HCT116 (cell line): ENCODE data around the gene TRIM38. TPM values are rescaled to one million over a fixed set of nuclear protein-coding genes. Genes with fewer than 3 reads are reported as not detected.
A peak's percentile ranks its signal among the peaks of the same experiment; 100 is the strongest.

Experiments used
- ATAC-seq: fragments of 200-7000 bp; cut with Tn5 transposase; 2 replicates; pipeline ENCODE4 v1.9.1; 2020; ENCODE audit warnings: mild to moderate bottlenecking, moderate library complexity
- BruUV-seq: library from RNA; stranded (reverse); fragments of 400-500 nt; replicated peaks from 2 replicates; lab custom pipeline; 2021; lab: Mats Ljungman, UMichigan
- CTCF ChIA-PET: fragments of 300-600 bp; sonication (Branson Sonifier 250); formaldehyde crosslinking; loops from one replicate; lab custom pipeline; 2021; ENCODE audit warnings: antibody characterized with exemption; lab: Charles Lee
- POLR2A ChIA-PET: fragments of 300-600, 350-600 bp; sonication (Branson Sonifier 250); formaldehyde crosslinking; loops from one replicate; lab custom pipeline; 2021; ENCODE audit warnings: antibody characterized with exemption; lab: Charles Lee
- RAD21 ChIA-PET, 2 experiments: fragments of 300-600 bp; sonication (Branson Sonifier 250); formaldehyde crosslinking; loops; one replicate each; lab custom pipeline; 2023; ENCODE audit warnings: low total read pairs in 2 of 2; ENCODE audit not compliant: uncharacterized antibody in 2 of 2, unreplicated experiment in 2 of 2, low non-redundant PET in 1 of 2; lab: Charles Lee
- DNase-seq: peaks from one replicate; pipeline ENCODE4 v3.0.0-alpha.2; 2010; ENCODE audit warnings: low read depth, low spot score
- H2AFZ ChIP-seq: fragments of 200-600 bp; shearing (Covaris generic), sonication (generic); 2 replicates; pipeline ENCODE4 v1.6.1; 2017; ENCODE audit warnings: low read depth, mixed run types, mixed read lengths, antibody characterized with exemption, low read length; ENCODE audit not compliant: poor library complexity, severe bottlenecking
- H3K27ac ChIP-seq: 2 replicates; pipeline ENCODE4 v1.5.1; 2012; ENCODE audit warnings: low read depth, low read length
- H3K27me3 ChIP-seq: fragments of 200-600 bp; sonication (generic); 2 replicates; pipeline ENCODE4 v1.6.1; 2016; ENCODE audit warnings: mixed run types, low read length, mixed read lengths; ENCODE audit not compliant: insufficient read depth
- H3K36me3 ChIP-seq, 2 experiments: fragments of 200-500 bp in 1 of 2; fragments of 200-600 bp in 1 of 2; sonication (Bioruptor generic) in 1 of 2; sonication (generic) in 1 of 2; 2 replicates each; pipeline versions ENCODE4 v1.5.1 to v1.6.1; 2014 to 2016; ENCODE audit warnings: low read length in 2 of 2, inconsistent platforms in 1 of 2, mixed read lengths in 1 of 2, mixed run types in 1 of 2; ENCODE audit not compliant: insufficient read depth in 2 of 2, control insufficient read depth in 1 of 2
- H3K4me1 ChIP-seq, 2 experiments: fragments of 200-600 bp in 1 of 2; sonication (generic) in 1 of 2; 2 replicates each; pipeline versions ENCODE4 v1.5.1 to v1.6.1; 2012 to 2017; ENCODE audit warnings: low read length in 2 of 2, inconsistent platforms in 1 of 2, mild to moderate bottlenecking in 1 of 2, mixed read lengths in 1 of 2, mixed run types in 1 of 2, moderate library complexity in 1 of 2; ENCODE audit not compliant: insufficient read depth in 2 of 2, control insufficient read depth in 1 of 2
- H3K4me2 ChIP-seq: fragments of 200-600 bp; sonication (generic); 2 replicates; pipeline ENCODE4 v1.6.1; 2017; ENCODE audit warnings: mixed run types, low read length, mixed read lengths
- H3K4me3 ChIP-seq, 2 experiments: fragments of 200-600 bp in 1 of 2; sonication (generic) in 1 of 2; replicated peaks in 1 of 2; 2 replicates each; pipeline ENCODE4 v1.5.1; 2011 to 2016; ENCODE audit warnings: low read length in 2 of 2, control low read depth in 1 of 2, low read depth in 1 of 2, mild to moderate bottlenecking in 1 of 2, mixed read lengths in 1 of 2, mixed run types in 1 of 2
- H3K79me2 ChIP-seq: fragments of 200-600 bp; sonication (generic); 2 replicates; pipeline ENCODE4 v1.6.1; 2017; ENCODE audit warnings: mild to moderate bottlenecking, mixed run types, low read length, moderate library complexity, mixed read lengths; ENCODE audit not compliant: insufficient read depth
- H3K9ac ChIP-seq: fragments of 200-600 bp; sonication (generic); 2 replicates; pipeline ENCODE4 v1.6.1; 2016; ENCODE audit warnings: low read length, mixed read lengths
- H3K9me2 ChIP-seq: fragments of 200-600 bp; sonication (generic), shearing (Covaris generic); 2 replicates; pipeline ENCODE4 v1.6.1; 2017; ENCODE audit warnings: mixed run types, mild to moderate bottlenecking, moderate library complexity; ENCODE audit not compliant: insufficient read depth
- H3K9me3 ChIP-seq, 2 experiments: fragments of 200-500 bp in 1 of 2; fragments of 200-600 bp in 1 of 2; sonication (Bioruptor generic) in 1 of 2; sonication (generic) in 1 of 2; 2 replicates each; pipeline ENCODE4 v1.6.1; 2014 to 2017; ENCODE audit warnings: low read length in 2 of 2, mixed read lengths in 2 of 2, inconsistent platforms in 1 of 2, low read depth in 1 of 2, mild to moderate bottlenecking in 1 of 2, mixed run types in 1 of 2, moderate library complexity in 1 of 2; ENCODE audit not compliant: control insufficient read depth in 1 of 2, insufficient read depth in 1 of 2
- H4K20me1 ChIP-seq: fragments of 200-600 bp; sonication (generic), shearing (Covaris generic); 2 replicates; pipeline ENCODE4 v1.6.1; 2017; ENCODE audit warnings: mixed run types, mild to moderate bottlenecking, moderate library complexity; ENCODE audit not compliant: insufficient read depth
- CTCF ChIP-seq, 3 experiments: fragments of 200-600 bp in 1 of 3; sonication (generic) in 1 of 3; IDR thresholded peaks in 2 of 3; conservative IDR thresholded peaks in 1 of 3; 2 replicates each; pipeline ENCODE4 v1.5.1; 2012 to 2017; ENCODE audit warnings: low read depth in 2 of 3, low read length in 2 of 3, antibody characterized with exemption in 1 of 3, borderline replicate concordance in 1 of 3, control low read depth in 1 of 3, mild to moderate bottlenecking in 1 of 3, mixed read lengths in 1 of 3, mixed run types in 1 of 3, moderate library complexity in 1 of 3; ENCODE audit not compliant: insufficient read depth in 1 of 3
- EGR1 ChIP-seq: IDR thresholded peaks from 2 replicates; pipeline ENCODE4 v1.6.1; 2012; ENCODE audit warnings: low read depth
- EZH2 ChIP-seq: fragments of 200-600 bp; sonication (generic); IDR thresholded peaks from 2 replicates; pipeline ENCODE4 v1.6.1; 2017; ENCODE audit warnings: antibody characterized with exemption, mixed run types
- FOSL1 ChIP-seq: IDR thresholded peaks from 2 replicates; pipeline ENCODE4 v1.6.1; 2012; ENCODE audit warnings: low read depth
- JUND ChIP-seq: IDR thresholded peaks from 2 replicates; pipeline ENCODE4 v1.6.1; 2012
- MAX ChIP-seq: IDR thresholded peaks from 2 replicates; pipeline ENCODE4 v1.6.1; 2012
- POLR2A ChIP-seq: IDR thresholded peaks from 2 replicates; pipeline ENCODE4 v1.7.0; 2011; ENCODE audit warnings: borderline replicate concordance; ENCODE audit not compliant: insufficient read depth, insufficient read length; ENCODE audit errors: extremely low read depth
- POLR2AphosphoS5 ChIP-seq: IDR thresholded peaks from 2 replicates; pipeline ENCODE4 v1.6.1; 2011; ENCODE audit warnings: mild to moderate bottlenecking, low read depth, low read length, moderate library complexity
- RAD21 ChIP-seq: IDR thresholded peaks from 2 replicates; pipeline ENCODE4 v1.6.1; 2012; ENCODE audit warnings: low read depth, mild to moderate bottlenecking
- SP1 ChIP-seq: IDR thresholded peaks from 2 replicates; pipeline ENCODE4 v1.6.1; 2012; ENCODE audit warnings: low read depth
- SRF ChIP-seq: IDR thresholded peaks from 2 replicates; pipeline ENCODE4 v1.6.1; 2012; ENCODE audit warnings: low read depth
- TCF7L2 ChIP-seq: IDR thresholded peaks from 2 replicates; pipeline ENCODE4 v1.7.0; 2011; ENCODE audit warnings: borderline replicate concordance, inconsistent platforms; ENCODE audit not compliant: insufficient read depth, insufficient read length; ENCODE audit errors: extremely low read depth
- YY1 ChIP-seq: IDR thresholded peaks from 2 replicates; pipeline ENCODE4 v1.6.1; 2011; ENCODE audit warnings: low read length, low read depth, moderate library complexity, mild to moderate bottlenecking; ENCODE audit not compliant: insufficient replicate concordance; ENCODE audit errors: extremely low read depth
- ZFX ChIP-seq: fragments of 450-650 bp; IDR thresholded peaks from 2 replicates; pipeline ENCODE4 v1.6.1; 2017
- ZNF274 ChIP-seq: fragments of 200-500 bp; sonication (Bioruptor generic); IDR thresholded peaks from 2 replicates; pipeline ENCODE4 v1.6.1; 2014; ENCODE audit warnings: mild to moderate bottlenecking, low read depth, low read length, inconsistent platforms
- intact Hi-C: fragments of 100-400 bp; cut with micrococcal nuclease; formaldehyde crosslinking; loops from 2 replicates; pipeline ENCODE4 v1.10.0; 2022
- total RNA-seq: library from RNA; stranded (reverse); gene quantifications from one replicate; pipeline ENCODE4 v1.2.1, GENCODE V29; 2021; ENCODE audit not compliant: unreplicated experiment
- TF ChIP-seq, protein P1 (sequence below): IDR thresholded peaks from 2 replicates; pipeline ENCODE4 v1.6.1; 2012

The TRIM38 gene
- total RNA-seq, 1 experiment from 2014 or later, result 9.6 TPM

DNA sequence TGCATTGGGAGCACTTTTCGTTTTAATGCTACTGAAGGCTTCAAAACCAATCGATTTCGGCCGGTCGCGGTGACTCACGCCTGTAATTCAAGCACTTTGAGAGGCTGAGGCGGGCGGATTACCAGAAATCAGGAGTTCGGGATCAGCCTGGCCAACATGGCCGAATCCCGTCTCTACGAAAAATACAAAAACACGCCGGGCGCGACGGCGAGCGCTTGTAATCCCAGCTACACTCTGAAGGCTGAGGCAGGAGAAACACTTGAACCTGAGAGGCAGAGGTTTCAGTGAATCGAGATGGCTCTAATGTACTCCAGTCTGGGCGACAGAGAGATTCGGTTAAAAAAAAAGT lies 58.4 kb downstream of the TRIM38 start:
- CTCF ChIA-PET, result interaction anchor here (1.2 to 2.0 kb wide), 3 partner anchors 27 to 303 kb away, joined by 3 to 5 read pairs (median 3); no protein-coding TSS in a partner anchor
- Histone ChIP-seq H2AFZ (no peak overlapping the region), H3K36me3 (no peaks in the 10 kb centered on the region), H3K27me3 (no peaks in the 10 kb centered on the region), H3K4me2 (peak overlapping the region; percentile 94), H3K4me3 (peak overlapping the region; percentile 60 to 81)
- intact Hi-C loops, result no loop called here
- TF ChIP-seq YY1 (peak; percentile 50), ZFX (no peak)
- TF ChIP-seq, all 23 proteins: peak for 1
- Histone ChIP-seq H3K79me2 (no peaks in the 10 kb centered on the region), H3K9me3 (no peaks in the 10 kb centered on the region), H3K9me2 (no peaks in the 10 kb centered on the region), H4K20me1 (no peaks in the 10 kb centered on the region), H3K27ac (peak overlapping the region; percentile 93), H3K9ac (peak overlapping the region; percentile 93), H3K4me1 (peaks cover 22 to 52% of the 10 kb centered on the region in 2 experiments)
- ChIA-PET RAD21 (no interaction called here), POLR2A (interaction anchor here (0.6 to 6.0 kb wide), 32 partner anchors 10 to 1869 kb away, joined by 3 to 227 read pairs (median 6); partner anchors contain the start of gene HFE)
- BruUV-seq, result TSS peak; percentile 81
- ATAC-seq (peak; percentile 40), DNase-seq (peak; percentile 72)

GRCh38 chr6:26021350-26022131 lies 58.9 kb downstream of the TRIM38 start:
- Histone ChIP-seq H3K9me3 (no peaks in the 10 kb centered on the region), H4K20me1 (no peaks in the 10 kb centered on the region), H3K79me2 (no peaks in the 10 kb centered on the region), H3K9me2 (no peaks in the 10 kb centered on the region), H3K4me2 (peak overlapping the region; percentile 94), H3K36me3 (no peaks in the 10 kb centered on the region), H3K27me3 (no peaks in the 10 kb centered on the region), H2AFZ (no peak overlapping the region), H3K4me1 (peaks cover 23 to 57% of the 10 kb centered on the region in 2 experiments), H3K4me3 (peak overlapping the region; percentile 60 to 81), H3K27ac (peak overlapping the region; percentile 93), H3K9ac (peak overlapping the region; percentile 93)
- ChIA-PET POLR2A (interaction anchor here (0.6 to 6.0 kb wide), 35 partner anchors 10 to 1871 kb away, joined by 3 to 227 read pairs (median 5); partner anchors contain the start of genes HFE and TRIM38), CTCF (interaction anchor here (1.0 to 2.0 kb wide), 4 partner anchors 28 to 303 kb away, joined by 3 to 5 read pairs (median 3); no protein-coding TSS in a partner anchor), RAD21 (no interaction called here)
- ATAC-seq (peak; percentile 77), DNase-seq (peak; percentile 95)
- no TSS peak for BruUV-seq
- intact Hi-C loops, result no loop called here
- TF ChIP-seq ZFX, result no peak
- TF ChIP-seq TCF7L2, result peak; percentile 53
- TF ChIP-seq SP1, result no peak
- peak; percentile 88 for TF ChIP-seq POLR2AphosphoS5
- TF ChIP-seq JUND, result no peak
- TF ChIP-seq POLR2A, result peak; percentile 98
- TF ChIP-seq RAD21, result no peak
- TF ChIP-seq SRF, result no peak
- TF ChIP-seq EGR1, result no peak
- no peak for TF ChIP-seq FOSL1
- no peak for TF ChIP-seq MAX
- no peak for TF ChIP-seq EZH2
- TF ChIP-seq CTCF (IDR thresholded peaks at IDR 0.05 in 2 of 3, conservative IDR thresholded peaks at IDR 0.05 in 1 of 3; ENCODE audit: borderline replicate concordance in 1 of 3, insufficient read depth in 1 of 3, low read depth in 2 of 3, low read length in 2 of 3), result no peak
- no peak for TF ChIP-seq ZNF274
- TF ChIP-seq, protein P1, sequence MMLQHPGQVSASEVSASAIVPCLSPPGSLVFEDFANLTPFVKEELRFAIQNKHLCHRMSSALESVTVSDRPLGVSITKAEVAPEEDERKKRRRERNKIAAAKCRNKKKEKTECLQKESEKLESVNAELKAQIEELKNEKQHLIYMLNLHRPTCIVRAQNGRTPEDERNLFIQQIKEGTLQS, result no peak
